NCI-H146 (cell line): Measurements from ENCODE around the gene PREP.
"Not testable (repeated sequence)": the region's sequence is repeated elsewhere in the genome, so short reads cannot be mapped to it uniquely, and the experiment has no call there.

ENCODE experiments used
- DNase-seq: peaks from one replicate; lab custom pipeline; 2025; lab: John Stamatoyannopoulos, UW

PREP gene

DNA sequence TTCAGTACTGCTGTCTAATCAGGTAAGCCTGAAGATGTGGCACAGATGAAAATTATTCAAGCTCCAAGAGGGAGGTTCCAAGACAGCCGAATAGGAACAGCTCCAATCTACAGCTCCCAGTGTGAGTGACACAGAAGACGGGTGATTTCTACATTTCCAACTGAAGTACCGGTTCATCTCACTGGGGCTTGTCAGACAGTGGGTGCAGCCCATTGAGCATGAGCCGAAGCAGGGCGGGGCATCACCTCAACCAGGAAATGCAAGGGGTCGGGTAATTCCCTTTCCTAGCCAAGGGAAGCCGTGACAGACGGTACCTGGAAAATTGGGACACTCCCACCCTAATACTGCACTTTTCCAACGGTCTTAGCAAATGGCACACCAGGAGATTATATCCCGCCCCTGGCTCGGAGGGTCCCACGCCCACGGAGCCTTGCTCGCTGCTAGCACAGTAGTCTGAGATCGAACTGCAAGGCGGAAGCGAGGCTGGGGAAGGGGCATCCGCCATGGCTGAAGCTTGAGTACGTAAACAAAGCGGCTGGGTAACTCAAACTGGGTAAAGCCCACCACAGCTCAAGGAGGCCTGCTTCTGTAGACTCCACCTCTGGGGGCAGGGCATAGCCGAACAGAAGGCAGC lies 64.4 kb downstream of the PREP start:
- DNase-seq: not testable (repeated sequence)

DNA sequence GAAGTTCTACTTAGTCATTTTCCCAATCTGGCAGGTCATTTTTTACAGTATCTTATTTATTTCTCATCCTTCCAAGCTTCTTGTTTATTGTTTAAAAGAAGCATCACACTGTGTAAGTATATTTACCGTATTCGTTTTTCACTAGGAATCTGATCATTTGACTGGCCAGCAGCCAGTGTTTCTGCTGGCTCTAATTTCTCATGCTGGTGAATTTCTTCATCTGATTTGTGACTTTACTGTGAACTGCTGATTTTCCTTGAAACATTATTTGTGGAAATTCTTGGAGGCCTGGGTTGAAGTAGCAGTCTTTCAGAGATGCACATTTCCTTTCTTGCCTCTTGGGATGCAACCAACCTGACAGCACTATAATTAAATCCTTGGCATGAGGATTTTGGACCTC lies 65.9 kb downstream of the PREP start:
- no peak for DNase-seq

DNA sequence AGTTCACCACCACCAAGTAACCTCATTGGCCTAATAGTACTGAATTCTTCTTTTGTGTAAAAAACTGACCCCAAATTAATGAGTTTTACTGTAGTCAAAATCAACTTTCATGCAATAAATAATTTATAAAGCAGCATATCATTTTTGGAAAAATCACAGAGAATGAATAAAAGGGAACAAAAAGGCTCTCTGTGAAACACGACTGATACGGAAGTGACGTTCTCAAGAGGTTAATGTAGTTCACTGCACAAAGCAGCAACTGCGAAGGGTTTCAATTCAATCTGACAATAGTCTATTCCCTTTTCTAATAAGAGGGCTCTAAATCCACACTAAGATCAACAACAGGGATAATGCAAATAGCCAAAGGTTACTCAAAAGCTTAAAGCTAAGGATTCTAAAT lies 70.3 kb downstream of the PREP start:
- DNase-seq: no peak

DNA sequence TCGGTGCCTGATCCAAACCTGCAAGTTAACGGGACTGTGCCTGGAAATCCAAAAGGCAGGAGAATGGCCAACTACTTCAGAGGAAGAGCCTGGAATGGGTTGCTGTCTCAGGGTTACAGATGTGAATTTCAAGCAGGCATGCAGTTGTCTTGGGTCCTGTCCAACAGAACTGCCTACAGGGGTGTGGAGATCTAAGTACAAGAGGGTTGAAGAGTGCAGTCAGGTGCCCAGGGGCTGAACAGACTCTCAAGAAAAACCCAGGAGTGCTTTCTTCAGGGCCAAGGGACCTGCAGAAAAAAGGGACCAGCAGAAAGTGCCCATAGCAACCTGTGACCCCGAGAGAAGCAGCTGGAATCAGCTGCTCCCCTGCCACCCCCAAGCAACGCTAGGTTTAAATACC lies 71.0 kb downstream of the PREP start:
- no peak for DNase-seq

DNA sequence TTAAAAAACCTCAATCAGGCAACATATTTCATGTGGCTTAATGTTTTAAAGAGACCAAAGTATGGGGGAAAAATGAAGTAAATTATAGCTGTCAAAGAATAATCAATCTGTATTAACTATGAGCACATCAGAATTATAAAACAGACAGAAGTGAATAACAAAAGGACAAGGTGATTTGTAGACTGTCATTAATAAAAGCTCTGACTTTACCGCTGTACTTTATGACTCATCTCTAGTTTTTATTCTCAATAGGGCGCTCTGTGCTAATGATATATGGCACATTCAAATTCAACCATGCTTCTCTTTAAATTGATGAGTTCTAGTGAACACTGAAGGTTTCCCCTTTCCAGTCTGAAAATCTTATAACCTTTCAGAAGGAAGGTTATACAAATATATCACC lies 72.0 kb downstream of the PREP start:
- no peak for DNase-seq

DNA sequence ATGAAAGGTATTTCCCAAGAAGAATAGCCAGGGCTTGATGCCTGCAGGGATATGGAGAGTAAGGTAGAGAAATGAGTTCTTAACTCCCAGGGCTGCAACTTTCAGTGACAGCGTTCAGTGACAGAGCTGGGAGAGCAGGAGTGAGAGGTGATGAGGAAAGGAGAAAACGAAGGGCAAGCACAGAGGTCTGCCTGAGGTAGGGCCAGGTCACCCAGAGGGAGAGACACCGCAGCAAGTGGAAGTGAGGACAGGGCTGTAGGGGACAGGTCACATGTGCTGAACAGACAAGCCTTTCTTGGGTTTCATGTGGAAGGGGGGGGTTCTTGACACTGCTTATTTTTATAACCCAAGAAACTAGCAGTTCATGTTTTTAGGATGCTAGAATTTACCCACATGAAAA lies 72.5 kb downstream of the PREP start:
- DNase-seq: no peak

DNA sequence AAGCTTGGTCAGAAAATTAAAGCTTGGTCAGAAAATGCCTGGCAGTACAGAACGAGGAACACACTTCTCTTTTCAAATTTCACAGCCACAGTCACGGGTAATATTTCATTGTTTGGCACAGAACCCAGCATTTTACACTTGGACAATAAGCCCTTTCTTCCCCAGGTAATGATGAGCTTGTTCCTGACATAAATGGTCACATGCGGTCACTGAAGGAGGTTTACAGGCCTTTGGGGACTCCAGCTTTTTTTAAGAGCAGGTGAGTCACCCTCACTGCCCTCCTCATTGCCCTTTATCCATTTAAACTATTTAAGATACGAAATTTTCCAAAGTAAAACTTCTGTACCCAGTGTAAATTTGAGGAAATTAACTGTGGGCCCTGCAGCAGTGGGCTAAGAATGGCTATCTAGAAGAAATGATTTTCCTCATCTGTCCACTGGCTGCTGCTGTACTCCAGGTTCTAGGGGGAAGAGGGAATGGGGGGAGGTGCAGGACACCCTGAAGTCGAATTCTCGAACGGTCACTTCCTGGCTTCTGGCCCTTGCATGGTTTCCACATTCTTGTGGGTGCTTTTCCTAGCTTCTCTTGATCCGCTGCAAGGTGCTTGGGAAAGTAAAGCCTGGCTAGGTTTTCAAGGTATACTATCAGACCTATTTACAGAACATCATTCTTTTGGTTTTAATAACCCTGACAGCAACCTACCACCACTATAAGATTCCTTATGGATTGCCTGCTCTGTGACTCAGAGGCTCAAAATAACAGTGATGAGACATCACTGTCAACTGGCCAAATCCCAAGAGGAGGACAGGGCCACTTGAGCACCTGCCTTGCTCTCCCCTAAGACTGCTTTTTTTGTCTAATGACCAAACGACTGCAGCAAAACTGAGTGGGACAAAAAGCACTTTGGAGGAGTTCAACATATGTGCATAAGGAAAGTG lies 75.8 kb downstream of the PREP start:
- DNase-seq: peak; percentile 59

DNA sequence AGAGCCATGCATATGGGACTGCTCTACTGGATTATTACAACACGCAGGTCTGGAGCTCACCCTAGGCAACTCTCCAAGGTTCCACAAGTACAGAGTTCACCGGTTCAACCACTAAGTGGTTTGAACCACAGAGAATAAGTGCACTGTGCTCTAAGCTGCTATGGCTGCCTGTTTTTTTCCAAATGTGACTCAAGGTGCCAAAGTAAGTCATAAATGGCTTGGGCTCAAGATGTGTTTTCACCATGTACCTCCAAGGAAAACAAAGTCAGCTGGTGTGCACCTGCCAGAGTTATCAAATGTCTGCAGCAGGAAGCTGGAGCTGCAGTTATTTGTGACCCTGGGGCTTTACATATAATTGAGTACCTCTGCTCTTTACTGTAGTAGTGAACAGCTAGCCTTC lies 76.7 kb downstream of the PREP start:
- peak; percentile 74 for DNase-seq

DNA sequence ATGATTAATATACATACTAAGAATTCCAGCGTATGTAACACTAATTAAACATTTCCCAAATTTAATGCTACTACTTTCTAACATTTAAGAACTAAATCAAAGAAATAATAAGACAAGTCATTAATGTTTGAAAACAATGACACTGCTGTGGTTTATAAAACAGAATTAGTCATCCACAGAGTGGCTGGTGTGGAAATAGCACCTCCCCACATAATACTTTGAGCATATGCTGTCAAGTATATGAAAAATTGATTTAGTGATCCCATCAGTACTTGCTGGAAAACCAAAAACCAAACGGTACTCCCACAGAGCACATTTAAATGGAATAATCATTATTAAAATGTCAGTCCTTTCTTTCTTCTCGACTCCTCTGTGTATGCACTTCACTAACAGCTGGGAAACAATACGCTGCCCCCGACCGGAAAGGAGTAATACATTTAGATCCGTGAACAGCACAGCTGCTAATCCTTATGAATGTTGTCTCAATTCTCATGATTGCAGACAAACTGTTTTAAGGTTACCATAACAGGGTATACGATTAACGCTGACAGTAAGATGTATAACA lies 78.4 kb downstream of the PREP start:
- no peak for DNase-seq

DNA sequence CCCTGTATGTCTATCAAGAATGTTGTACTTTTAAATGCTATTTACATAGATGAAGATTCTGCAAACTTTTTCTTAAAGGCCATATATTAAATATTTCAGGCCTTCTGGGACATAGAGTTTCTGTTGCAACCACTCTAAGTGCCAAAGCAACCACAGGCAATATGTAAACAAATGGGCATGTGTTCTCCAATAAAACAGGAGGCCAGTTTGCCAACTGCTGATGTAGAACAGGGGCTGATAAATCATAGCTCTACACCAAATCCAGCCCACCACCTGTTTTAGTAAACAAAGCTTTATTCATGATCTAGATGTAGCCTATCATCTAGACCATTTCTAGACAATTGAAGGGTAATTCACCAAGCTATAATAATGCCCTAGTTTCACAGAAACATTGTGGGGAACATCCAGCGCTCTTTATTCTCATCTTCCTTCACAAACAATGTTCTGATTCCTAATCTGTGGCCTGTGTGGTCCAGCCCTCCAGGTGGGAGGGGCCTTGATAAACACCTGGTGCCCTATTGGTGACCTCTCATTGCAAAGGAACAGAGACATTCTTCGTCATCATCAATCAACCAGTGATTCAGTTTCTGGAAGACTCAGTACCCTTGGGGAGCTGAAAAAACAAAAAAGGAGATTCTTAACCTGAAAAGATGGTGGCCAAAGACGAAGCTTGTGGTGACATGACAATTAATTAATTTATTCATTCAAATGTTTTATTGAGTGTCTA lies 80.2 kb downstream of the PREP start:
- peak; percentile 10 for DNase-seq

DNA sequence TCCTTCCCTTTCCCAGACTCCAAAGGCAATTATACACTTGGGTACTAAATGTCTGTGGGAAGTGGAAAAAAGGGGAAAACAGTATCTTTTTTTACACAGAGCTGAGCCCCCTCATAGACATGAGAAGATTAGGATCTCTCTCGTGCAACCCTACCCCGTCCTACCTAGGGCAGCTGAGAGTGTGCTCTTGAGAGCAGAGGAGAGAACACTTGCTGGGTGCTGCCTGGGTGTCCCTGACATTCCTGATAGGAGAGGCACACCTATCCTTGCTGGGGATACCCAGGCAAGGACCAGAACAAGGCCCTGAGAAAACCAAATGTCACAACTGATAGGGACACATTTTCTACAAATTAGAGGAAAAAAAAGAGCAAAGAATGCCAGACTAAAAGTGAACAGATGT lies 81.2 kb downstream of the PREP start:
- no peak for DNase-seq

DNA sequence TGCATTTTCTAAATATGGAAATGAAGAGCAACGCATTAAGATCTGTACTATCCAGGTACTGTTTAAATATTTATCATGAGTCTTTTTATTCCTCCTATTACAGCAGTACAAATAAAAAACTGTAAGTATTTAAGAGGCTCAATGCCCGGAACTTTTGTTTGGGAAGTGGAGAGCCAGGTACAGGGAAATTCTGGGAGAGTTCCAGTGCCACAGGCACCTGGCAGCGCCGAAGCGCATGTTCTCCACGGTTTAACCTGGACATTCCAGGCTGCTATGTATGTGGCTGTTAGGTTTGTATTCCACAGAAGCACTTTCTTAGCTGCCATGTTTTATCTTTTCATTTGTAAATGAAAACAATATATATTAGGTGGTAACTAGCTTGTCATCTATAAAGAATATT lies 81.7 kb downstream of the PREP start:
- no peak for DNase-seq

DNA sequence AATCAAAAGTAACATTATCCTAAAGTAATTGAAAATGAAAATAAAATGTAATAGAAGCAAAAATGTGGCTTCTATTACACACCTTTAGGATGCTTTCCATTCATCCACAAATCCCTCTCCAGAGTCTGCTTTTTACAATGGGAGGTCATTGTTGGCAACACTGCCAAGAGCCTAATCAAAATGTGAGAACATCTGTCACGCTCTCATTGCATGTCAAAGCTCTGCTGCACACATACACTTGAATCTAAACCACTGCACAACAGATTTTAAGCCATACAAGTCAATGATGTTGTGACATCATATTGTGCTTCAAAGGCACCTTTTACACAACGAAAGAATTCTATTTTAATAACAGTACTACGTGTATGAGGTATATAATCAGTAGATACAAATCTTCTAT lies 82.1 kb downstream of the PREP start:
- no peak for DNase-seq

DNA sequence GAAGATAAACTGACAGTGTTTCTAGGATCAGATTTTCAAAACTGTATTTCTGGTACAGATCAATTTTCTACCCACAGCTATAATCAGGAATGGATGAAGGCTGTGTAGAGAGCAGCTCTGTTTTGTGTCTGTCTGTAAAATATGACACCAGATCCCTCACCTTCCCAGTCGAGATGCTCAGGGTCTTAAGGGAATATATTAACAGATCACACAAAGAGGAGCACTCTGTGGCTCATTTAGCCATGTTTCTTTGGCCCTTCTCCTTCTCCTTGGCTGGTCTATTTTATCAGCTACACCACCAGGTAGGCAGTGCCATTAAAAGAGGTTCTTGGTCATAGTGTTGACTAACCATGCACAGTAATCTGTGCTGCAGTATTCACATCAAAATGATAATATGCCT lies 82.6 kb downstream of the PREP start:
- peak; percentile 5 for DNase-seq

DNA sequence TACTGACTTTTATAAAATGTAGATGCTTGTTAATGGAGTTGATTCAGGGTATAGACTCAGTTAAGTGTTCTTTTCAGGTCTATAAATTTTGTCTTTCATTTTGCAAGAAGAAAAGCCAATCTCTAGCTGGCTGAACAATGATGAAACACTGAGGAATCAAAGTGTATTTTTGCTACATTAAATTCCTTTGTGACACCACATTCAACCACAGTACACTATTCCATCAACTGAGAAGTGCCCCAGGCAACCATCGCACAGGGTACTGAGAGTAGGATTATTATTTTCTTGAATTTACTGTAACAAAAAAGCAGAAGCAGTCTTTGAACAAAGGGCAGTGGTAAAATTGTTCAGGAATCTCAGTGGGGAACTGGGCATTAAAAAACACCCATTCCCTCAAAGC lies 83.6 kb downstream of the PREP start:
- no peak for DNase-seq

DNA sequence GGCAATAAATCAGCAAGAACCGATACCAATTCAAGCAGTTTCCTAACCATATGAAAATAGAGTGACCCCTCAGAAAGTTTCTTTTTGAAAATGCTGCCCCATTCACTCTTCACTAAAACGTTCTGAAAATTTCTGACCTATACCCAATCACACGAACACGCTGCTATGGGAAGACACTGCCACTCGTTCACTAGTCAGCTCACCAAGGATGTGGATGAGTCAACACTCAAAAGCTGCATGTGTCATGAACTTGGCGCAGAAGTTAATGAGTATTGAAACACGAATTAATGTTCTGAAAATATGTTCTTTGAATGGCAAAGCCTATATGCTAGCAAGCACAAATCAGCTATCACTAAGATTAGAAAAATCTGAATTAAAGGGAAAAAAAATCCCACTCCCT lies 84.2 kb downstream of the PREP start:
- no peak for DNase-seq

DNA sequence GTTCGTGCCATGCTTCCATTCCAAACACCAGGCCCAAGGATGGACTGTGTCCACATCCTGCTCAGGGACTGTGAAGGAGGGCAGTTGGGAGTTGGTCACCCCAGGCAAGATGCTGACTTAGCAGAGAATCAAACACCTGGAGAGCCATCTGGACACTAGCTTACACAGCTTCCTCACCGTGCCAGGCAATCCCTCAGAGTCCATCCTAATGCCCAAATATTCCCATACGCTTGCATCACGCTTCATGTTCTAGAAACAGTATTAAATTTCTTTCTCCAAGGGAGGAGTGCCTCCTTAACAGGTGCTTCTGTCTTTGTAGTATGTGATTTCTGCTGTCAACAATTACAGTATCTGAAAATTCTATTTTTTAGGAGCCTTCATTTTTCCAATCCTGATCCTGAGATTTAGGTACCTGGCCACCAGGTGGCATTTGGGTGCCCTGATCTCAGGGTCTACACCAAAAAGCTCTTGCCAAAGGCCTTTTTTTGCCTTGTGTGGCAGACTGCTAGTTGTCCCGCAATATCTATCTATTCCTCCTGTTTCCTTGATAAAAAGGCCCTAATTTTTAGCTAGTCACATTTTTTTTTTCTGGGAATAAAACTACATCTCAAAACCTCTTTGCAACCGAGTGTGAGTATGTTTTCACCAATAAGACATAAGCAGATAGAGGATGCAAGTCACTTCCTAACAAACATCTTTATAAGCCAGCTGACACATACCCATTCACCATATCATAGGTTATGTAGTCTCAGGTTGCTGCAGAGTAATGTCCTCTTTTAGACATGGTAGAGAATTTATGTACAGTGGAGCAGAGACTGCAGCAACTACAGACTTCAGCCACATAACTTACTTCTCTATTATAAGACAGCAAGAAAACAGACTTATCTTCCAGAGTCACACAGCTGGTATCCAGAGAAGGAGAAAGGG lies 85.0 kb downstream of the PREP start:
- peak; percentile 35 for DNase-seq

DNA sequence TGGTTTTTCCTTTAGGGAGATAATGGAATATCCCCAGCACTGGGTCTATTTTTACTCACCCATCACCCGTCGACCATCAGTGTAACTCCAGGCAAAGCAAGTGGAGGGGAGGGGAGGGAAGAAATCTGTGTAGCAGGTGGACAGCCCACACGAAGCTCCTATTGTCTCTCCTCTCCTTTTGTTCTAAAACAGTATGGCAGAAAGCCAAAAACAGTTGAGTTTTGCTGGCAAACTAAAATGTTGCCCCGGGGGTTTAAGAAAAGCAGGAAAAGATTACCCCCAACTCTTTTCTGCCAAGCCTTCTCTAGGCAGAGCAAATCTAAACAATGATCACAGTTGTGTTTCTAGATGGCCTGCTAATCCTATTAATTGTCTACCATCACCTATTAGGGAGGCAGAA lies 89.7 kb downstream of the PREP start:
- DNase-seq: peak; percentile 78

DNA sequence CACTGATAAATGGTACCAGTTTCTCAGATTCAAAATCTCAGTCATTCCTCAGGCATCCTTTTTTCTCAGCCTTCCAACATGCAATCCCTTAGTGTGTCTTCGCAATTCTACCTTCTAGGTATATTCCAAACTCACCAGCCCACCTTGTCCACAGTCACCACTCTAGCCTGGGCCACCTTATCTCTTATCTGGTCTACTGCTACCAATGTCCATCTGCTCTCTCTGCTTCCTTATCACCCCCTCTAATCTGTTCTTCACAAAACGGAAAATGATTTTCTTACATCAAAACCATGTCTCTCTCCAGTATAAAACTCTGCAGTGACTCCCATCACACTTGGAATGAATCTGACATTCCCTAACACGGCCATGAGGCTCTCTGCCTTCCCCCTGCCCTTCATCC lies 91.9 kb downstream of the PREP start:
- DNase-seq: no peak

DNA sequence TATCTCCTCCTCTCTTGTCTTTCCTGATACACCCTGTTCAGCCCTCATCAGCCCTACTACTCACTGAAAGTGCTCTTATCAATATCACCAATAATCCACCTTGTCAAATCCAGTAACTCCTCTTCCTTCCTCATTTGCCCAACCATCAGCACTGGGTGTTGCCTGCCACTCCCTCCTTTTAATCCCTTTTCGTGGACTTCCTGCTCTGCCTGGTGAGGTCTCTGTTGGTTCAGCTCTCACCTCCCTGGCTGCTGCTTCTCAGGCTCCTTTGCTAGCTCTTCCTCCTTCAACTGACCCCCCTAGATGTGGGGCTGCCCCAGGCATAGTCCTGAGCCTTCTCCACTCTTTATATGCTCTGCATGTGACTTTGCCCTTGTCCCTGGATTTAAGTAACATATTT lies 92.5 kb downstream of the PREP start:
- DNase-seq: no peak

DNA sequence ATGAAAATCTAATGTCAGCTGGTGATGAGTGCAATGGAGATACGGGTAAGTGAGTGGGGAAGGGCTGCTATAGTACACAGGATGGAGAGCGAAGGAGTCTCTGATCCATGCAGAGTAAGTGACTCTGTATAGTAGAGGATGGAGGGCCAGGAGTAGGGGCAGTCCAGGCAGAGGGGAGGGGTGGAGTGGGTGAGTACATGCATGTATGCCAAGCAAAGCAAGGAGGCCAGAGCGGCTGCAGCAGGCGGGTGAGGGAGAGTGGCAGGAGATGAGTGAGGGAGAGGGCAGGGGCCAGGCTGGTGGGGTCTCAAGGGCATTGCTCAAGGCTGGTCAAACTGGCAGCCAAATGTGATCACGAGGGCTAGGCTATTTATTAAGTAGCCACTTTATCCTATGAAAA lies 94.0 kb downstream of the PREP start:
- no peak for DNase-seq

DNA sequence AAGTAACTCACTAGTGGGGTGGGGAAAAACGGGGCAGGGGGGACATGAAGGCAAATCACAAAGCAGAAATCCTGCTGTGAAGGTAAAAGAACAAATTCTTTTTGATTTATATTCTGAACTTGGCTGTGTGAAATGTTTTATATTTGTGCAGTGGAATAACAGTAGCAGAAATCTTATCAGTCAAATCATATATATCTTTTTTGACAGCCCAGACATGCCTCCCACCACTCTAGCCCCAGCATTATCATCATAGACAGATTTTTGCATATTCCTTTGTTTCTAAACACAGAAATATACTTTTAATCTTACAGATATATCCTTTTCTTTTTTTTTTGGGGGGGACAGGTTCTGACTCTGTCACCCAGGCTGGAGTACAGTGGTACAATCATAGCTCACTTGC lies 97.4 kb downstream of the PREP start:
- DNase-seq: no peak
